GM18909 (cell line): ENCODE measurements around the gene HS1BP3.

ENCODE experiments used
- ATAC-seq: cut with Tn5 transposase; IDR thresholded peaks from one replicate; pipeline ENCODE4 v1.9.1; 2021; ENCODE audit warnings: mild to moderate bottlenecking; ENCODE audit not compliant: unreplicated experiment, poor library complexity

Gene HS1BP3

DNA sequence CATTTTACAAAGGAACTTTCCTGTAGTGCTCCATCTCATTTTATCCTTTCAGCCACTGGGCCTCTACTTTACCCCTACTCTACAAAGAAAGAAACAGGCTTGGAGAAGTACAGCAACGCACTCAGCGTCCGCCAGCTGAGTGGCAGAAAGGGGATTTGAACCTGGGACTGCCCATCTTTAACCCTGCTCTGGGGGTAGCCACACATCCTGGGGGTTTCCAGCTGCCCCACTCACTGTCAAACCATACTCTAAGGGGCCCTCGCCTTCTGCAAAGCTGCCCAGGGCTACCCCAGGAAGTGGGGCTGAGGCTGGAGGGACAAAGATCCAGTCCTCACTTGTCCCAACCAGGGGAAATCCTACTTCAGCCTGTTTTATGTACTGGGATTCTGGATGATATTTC, 17.9 kb downstream of the HS1BP3 start:
- ATAC-seq, result no peak

DNA sequence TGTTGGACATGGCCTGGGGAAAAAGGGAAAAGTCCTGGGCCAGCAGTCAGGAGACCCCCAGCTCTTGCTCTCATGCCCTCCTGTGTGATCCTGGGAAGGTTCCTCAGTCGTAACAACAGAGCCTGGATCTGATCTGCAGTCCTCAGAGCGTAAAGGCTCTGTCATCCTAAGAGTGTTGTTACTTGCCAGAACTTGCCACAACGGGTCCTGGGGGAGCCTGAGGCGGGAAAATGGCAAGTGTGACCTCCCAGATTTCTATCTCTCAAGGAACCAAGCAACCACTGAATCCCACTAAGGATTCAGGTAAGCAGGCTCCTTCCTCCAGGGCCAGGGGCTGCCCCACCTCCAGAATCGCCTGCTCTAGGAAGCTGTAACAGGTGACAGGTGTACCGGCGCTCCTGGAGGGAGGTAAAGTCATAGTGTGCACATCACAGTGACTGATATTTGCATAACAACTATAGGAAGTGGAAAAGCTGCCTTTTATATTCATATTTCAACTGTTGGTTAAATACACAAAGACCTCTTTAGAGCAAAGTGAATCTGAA, 18.4 kb downstream of the HS1BP3 start:
- no peak for ATAC-seq

DNA sequence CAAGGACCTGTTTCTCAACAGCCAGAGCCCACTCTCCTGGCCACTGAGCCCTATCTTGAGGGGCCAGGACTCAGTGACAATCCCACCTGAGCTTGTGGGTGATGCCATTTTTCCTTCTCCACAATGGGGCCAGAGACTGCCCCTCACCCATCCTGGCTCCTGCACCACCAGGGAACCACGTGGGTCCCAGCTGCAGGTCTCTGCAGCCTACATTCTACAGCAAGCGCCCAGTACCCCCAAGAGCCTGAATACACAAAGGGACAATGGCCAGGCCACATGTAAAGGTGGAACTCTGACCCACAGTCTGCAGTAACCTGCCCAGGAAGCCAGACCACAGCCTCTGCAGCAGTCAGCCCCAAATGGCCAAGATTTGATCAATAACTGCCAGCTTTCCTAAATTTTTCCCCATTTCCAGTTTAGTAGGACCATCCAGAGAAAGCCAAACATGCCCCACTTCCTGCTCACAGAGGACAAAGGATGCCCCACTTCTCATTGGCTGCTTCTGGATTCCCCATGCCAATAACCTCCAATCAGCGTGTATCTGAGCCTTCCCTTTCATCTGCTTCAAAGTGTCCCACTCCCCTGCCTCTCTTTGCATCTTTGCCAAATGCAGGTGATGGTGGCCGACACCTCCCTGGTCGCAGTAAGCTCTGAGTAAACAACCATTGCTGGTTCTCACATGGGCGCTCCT, 19.1 kb downstream of the HS1BP3 start:
- no peak for ATAC-seq

DNA sequence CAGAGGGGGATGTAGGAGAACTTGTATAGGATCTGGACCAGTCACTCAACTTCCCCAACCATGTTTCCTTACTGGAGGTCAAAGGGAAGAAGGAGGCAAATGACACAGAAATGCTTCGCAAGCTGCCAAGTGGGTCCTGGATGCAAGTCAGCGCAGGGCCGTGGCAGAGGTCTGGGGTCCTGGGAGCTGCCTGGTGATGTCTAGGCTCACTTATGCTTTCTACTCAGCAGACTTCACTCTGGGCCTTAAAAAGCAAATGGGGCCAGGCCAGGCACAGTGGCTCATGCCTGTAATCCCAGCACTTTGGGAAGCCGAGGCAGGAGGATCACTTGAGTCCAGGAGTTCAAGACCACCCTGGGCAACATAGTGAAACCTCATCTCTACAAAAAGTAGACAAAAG, 19.9 kb downstream of the HS1BP3 start:
- ATAC-seq, result no peak

DNA sequence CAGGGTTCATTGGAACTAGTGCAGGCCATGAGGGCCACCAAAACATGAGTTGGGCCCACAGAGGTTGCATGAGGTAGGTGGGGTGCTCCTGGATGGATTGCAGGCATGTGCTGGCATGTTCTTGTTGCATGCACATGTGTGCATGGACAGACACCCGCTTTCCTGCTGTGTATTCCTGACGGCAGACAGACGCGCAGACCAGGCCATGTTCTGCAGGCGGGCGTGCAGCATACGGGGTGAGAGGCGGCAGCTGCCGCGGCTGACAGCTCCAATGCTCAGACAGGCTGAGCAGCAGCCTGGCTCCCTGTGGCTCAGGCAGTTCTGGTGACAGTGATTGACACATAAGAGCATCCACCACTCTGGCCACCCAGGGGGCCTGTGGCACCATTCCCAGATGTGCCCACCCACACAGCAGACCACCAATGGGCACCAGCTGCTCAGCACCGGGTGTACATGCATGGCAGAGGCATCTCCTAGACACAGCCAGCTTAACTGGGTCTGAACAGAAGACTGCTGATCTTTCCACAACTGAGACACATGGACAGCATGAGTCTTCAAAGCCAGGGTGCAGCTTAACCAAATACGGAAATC, 21.2 kb downstream of the HS1BP3 start:
- no peak for ATAC-seq

DNA sequence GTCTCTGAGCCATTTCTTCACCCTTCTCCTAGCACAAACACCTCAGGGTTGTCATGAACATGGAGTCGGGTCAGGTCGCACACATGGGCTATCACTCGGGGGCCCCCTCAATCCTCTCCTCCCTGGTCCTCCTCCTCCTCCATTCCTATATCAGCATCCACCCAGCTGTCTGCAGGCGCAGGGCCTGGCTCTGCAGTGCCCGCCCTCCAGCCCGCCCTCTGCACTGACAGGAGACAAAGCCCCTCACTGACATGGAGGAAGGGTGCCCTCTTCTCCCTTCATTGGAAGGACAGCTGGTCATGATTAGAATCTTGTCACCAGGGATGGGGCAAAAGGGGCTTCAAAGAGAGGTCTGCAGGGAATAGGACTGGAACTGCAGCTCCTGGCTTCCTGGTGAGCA, 21.7 kb downstream of the HS1BP3 start:
- ATAC-seq, result no peak

DNA sequence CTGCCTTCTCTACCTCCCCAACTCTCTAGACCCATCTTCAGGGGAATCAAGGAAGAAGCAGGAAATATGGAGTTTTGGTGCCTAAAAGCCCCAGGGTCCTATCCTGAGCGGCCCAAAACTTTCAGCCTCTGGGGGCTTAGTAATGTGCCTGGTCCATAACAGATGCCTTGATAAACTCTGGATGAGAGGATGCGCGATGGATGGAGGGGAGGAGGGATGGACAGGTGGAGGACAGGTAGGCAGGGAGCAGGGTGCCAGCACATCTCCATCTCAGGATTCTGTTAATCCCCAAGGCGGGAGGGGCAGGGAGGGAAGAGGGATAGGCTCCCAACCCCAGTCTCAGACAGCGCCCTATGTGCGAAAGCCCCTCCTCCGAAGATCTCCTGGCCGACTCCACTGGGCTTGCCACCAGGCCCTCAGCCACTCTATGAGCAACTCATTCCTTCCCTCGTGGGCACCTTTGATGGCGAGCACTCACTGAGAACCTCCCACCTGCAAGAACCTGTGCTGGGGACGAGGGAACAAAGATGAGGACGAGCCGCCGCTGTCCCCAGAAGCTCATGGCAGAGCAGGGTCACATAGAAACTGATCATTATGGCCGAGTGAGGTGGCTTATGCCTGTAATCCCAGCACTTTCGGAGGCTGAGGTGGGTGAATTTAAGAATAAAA, 23.1 kb downstream of the HS1BP3 start:
- ATAC-seq, result no peak

DNA sequence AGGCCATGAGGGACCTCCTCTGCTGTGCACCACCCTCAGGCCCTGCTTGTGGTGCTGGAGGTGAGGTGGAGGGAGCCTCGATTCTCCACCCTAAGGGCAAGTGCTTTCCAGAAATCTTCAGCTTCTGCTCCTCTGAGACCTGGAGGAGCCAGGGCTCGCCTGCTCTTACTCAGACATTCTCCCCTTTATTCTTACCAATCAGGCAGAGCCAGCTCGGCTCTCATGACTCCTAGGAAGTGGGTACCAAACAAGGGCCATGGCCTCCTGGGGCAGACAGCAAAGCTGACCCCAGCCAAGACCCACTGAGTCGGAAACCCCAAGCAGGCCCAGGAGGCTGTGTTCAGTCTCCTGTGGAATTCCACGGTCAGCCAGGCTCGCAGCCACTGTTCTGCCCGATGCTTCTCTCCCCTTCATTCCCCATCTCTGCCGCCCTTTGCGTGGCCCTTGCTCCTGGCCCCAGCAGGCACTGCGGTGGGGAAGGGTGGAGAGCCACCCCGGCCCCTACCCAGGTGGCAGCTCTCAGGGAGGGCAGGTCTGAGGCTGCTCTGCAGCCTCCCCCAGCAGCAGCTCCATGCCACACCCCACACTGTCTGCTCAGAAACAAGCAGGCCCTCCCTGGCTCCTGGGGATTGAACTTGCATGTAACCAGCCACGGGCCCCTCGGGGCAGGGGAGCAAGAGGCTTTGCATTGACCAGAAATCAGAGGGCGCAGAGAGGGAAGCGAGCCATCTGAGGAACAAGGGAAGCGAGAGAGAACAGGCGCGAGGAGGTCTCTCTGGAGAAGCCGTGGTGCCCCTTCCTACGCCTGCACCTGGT, 24.0 kb downstream of the HS1BP3 start:
- no peak for ATAC-seq

DNA sequence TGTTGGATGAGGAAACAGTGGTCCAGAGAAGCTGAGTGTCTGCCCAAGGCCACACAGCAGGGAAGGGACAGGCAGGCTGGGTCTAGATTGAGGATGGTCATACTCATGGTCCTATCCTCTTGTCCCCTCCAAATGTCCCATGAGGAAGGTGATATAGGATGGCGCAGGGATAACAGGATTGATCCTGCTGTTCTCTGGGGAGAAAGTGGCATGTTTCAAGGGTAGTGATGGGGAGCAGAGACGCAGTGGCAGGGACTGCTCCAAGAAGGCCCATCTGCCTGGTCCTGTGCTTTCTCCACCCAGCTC, 24.6 kb downstream of the HS1BP3 start:
- no peak for ATAC-seq

DNA sequence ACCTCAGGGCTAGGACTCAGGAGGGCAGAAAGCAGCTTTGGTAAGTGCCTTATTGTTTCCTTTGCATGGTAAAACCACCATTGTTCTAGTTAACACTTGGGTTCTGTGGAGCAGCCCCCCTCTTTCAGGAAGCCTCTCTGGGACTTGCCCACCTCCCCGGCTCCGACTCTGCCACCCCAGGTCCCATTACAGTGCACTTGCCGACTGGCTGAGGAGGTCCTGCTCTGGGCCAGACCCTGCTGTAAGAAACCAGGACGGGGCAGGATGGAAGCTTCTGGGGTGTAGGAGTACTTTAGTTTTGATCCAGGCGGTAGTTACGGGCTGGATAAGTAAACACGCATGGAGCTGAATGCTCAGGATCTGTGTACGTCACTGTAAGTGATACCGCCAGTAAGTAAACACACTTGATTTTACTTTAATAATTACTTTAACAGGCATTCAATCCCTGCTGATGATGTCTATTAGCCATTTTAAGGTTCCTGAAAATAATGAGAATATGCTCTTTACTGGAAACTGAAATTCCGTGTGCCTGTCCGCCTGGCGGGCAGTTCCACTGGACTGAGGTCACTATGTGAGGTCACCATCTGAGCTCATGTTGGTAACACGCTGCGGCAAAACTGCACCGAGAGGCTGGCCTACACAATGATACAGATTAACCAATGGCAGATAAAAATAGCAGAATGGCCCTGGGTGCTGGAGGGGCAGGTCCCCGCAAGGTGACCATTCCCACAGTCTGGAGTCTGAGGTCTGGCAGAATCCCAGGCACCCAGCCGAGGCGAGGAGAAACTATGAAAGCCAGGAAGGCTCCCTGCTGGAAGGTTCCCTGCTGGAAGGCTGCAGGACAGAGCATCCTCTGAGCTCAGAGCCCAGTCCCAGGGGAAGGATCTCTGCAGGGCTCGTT, 25.2 kb downstream of the HS1BP3 start:
- ATAC-seq, result no peak

DNA sequence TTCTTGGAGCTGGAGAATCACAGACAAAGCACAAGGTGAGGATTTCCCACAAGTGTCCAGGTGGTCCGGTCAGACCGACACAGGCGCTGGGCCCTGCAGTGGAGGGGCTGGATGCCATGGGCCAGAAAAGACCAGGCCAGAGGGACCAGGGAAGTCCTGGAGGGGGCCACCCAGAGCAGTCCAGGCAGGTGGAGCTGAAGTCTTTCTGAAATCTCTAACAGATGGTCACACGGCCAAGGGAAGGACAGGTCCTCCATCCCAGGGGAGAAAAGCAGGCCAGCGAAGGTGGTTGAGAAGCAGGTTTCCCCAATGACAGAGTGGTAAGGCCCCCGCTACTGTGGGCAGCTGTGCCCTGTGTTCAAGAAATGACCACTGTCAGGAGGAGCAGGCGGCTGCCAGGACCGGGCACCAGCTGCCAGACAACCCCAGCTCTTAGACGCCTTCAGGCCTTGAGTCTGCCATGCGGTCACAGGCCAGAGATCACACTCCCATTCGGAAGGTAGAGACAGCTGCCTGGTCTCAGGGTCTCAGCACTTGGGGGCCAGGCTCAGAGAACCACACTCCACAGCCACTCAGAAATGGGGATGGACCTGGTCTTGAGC, 25.9 kb downstream of the HS1BP3 start:
- no peak for ATAC-seq

DNA sequence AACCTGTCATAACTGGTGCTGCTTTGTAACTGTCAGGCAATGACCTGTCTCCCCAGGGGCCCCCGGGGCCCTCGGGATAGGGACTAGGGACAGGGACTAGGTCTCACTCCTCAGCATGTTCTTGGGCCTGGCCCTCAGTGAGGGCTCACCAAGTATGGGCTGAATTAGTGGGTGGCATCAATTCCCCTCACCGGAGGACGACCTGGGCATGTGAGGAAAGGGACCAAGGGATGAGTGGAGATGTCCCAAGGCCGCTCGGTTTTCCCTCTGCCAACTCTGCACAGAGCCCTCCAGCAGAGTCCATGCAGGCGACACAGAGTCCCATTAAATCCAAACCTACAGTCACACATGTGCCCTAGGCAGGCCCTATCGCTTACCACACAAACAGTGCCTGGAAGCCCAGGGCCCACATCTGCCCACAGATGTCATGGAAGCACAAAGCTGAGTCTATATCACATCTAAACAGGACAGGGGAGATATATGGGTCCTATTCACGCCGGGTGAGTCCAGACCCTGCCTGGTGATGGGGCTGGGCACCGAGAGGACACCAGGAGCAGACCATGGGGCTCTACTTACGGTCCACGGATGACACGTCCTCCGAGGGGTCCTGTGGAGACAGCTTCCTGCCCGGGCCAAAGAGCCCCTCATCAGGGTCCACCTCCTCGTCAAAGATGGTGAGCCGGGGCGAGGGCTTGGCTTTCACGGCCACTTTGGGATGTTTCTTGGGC, 26.6 kb downstream of the HS1BP3 start:
- ATAC-seq, result no peak

DNA sequence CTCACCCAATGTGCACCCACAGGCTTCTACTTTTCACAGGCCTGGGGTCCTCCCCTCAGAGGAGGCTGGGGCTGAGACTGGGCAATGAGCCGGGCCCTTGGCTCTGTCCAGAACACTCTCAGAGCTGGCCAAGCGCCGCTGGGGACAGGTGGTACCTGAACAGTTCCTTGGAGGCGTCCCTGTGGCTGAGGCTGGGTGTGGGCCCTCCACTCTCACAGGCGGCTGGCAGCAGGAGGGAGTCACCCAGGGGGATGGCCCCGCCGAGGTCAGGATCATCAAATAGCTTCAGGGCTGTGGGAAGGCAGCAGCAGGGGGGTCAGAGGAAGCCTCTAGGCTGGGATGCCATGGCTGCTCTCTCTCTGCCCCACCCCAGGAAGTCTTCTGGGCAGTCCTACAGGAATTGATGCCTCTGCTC, 27.1 kb downstream of the HS1BP3 start:
- ATAC-seq, result no peak

DNA sequence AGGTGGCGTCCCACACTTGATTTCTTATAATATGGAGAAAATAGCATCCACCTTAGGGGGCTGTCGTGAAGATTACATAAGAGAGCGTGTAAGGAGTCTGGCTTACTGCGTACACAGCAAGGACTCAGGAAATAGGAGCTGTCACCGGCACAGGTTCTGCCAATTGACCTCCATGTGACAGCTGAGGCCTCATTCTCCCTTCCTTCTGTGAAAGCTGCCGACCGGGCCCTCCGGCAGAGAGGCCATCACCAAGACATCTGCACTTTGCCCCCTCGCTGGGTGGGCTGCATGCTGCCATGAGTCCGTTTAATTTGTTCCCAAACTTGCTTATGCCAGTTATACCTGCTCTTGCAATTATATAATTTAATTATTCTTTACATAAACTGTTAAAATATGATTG, 27.7 kb downstream of the HS1BP3 start:
- no peak for ATAC-seq

DNA sequence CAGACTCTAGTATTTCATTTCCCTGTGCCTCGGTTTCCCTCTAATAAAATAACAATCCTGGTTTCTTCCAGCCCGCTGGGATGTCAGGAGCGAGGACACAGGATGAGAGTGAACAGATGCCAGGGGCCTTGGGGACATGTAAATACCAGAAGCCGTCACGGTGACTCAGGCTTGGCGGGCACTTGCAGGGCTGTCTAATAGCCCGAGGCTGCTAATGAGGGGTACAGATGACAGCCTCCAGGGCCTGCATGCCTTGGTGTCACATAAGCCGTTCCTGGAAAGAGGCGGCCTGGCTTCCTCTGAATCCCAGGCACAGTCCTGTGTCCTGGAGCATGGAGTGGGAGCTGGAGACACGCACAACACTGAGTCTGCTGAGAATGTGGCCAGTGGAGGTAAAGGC, 28.2 kb downstream of the HS1BP3 start:
- no peak for ATAC-seq

DNA sequence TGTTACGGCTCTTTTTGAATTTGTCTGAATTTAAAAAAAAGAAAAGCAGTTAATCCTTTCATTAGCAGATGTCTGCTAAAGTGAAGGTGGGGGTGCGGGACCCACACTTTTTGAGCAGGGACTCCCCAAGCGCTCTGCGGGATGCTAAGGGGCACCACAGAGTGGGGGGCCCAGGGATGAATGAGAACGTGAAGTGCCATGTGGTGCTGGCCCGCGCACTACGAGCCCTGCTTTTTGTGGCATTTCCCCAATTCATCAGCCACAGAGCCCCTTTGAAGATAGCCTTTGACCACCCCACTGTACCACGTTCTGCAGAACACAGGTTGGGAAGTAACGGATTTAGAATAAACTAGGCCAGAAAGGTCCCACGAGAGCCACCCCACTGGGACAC, 28.6 kb downstream of the HS1BP3 start:
- no peak for ATAC-seq

DNA sequence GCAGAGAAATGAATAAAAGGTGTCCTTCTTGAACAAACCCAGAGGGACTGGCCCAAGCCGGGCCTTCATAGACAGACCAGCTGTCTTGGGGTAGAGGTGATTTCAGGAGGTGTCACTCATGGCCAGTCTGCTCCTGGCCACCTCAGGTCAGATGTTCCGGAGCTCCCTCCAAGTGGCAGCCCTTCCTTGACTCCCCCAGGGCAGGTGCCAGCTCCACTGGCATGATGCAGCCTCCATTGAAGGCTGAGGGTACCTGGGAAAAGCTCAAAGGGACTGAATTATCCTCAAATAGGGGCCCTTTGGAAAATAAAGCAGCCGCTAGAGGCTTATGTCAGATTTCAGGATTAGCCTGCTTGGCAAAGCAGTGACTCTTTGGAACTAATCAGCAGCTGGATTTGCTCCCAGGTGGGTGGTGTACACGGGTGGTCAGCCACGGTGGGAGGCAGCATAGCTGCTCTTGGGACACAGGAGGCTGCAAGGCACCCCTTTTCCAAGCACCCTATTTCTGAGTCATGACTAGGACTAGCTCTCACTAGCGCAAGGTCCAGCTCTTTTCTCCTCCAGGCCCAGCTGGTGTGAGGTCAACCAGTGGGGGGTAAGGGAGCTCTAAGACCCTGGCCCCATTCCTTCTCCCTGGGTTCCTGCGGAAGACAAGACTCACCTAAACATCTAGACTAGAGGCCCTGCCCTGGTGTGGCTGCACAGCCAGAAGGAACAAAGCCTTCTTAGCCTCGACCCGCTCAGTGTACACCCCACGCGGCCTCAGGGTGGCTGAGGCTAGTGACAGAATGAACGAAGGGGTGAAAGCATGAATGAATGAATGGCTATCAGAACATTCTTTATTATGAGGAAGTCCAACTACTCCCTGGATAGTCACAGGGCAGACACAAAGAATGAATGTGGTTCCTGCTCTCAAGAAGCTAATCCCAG, 29.3 kb downstream of the HS1BP3 start:
- ATAC-seq, result no peak
